Measurements from ENCODE around the gene CACNA1H.
"Not testable (repeated sequence)": the region's sequence is repeated elsewhere in the genome, so short reads cannot be mapped to it uniquely, and the experiment has no call there.

Gene CACNA1H

DNA sequence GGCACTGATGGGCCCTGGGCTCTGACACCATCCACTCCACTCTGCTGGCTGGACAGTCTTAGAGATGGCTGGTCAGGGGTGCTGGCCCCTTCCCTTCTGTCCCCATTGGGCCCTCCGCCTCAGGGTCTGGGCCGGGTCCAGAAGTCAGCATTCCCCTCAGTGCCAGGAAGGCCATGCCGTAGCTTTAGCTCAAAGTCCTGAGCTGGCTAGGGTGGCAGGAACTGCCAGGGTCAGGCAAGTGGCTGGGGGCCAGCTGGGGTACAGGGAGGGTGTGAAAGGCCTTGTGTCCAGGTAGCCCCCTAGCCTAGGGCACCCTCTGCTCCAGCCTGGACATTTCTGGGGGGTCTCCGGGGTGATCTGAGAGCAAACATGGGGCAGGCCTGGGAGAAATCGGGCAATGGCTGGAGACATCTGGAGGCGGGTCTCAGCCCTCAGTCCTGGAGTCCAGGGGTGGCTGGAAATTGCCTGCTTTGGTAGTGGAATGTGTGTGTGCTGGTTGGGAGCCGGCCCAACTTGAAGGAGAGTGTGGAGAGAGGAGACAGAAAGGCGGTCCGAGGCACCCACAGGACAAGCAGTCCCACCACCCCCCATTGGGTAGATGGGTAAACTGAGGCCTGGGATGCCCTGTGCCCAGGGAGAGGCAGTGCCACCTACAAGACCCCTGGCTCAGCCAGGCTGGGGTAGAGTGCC, 39.6 kb downstream of the CACNA1H start:
- DNase-seq (ENCODE audit: low read depth, low spot score) = no peak

DNA sequence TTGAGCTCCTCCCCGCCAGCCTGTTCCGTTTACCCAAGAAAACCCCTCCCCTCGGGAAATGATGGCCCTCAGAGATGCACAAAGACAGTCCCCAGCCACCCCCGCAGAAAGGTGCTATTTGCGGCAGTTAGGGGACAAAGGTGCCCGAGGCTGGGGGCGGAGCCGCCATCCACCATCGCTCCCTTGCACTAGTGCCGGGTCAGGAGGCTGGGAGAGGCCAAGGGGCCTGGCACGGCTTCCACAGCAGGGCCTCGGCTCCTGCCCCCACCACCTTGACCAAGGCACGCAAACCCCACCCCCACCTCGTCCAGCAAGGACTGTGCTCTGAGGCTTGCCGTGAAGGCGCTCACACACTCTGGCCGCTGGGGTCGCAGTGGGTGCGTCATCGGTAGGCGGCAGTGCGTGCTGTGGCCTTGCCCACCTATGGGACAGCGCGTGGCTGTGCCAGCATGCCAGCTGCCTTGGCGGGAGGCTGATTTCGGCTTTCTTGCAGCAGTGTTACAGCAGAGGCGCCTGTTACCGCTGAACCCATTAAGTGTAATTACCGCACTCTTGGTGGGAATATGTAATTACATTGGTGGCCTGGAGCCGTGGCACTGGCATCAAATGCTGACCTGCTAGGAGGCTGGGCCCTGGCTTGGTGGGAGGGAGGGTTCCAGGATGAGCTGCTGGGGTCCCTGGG, 40.4 kb downstream of the CACNA1H start:
- peak; percentile 50 for DNase-seq (ENCODE audit: low read depth, low spot score)

DNA sequence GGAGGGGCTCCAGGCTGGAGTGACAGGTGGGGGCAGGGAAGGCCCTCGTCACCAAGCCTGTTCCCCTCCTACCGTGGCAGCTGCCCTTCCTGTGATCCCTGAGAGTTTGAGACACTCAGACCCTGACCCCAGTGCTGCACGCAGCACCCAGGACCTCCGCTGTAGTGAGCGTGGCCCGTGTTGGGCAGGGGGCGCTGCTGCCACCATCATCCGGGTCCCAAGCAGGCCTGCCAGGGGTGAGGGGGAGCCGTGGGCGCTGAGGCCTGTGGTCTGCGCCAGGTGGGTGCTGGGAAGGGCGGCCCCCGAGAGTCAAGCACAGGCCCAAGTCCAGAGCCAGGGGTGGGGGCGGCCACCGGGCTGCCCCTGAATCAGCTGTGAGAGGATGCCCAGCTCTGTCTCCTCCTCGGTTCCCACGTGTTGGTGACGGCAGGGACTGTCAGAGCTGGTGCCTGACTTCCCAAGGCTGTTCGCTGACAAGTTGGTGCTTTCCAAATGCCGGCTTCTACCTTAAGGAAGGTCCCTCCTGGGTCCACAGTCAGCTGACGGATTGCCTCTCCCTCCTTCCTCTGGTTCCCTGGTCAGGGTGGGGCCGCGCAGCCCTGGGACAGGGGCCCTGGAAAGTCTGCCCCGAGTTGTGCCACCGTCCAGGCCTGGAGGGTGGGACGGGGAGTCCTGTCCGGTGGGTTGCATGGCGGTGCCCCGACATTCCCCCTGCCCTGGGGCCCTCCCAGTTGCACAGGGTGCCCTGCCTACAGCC, 41.1 kb downstream of the CACNA1H start:
- no peak for DNase-seq (ENCODE audit: low read depth, low spot score)

DNA sequence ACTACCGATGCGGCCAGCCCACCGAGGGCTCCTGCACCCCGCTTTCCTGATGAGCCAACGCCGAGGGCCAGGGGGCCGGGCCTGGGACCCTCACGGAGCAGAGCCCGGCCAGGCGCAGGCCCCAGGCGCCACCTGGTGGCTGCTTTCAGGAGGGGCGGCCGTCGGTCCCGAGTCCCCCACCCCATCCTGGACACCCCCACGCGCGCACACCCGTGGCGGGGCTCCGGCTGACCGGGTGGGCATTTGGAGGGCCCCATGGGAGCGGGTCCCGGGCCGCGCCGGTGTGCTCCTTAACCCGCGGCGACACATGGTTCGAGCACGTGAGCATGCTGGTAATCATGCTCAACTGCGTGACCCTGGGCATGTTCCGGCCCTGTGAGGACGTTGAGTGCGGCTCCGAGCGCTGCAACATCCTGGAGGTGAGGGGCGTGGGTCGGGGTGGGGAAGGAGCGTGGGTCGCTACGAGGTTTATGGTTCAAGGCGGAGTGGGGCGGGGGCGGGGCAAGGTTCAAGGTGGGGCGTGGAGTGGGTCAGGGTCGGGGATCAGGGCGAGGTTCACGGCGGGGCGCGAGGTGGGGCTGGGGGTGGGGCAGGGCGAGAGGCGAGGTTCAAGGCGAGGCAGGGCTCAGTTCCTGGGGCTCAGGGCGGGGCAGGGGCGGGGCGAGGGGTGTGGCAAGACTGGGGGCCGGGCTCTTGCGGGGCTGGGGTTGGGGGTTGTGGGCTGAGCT, 41.9 kb downstream of the CACNA1H start:
- peak; percentile 47 for DNase-seq (ENCODE audit: low read depth, low spot score)

DNA sequence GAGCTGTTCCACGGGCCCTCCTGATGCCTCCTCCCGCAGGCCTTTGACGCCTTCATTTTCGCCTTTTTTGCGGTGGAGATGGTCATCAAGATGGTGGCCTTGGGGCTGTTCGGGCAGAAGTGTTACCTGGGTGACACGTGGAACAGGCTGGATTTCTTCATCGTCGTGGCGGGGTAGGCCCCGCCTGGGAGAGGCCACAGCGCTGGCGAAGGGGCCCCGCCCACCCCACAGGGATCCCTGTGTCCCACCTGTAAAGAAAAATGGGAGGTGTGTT, 42.4 kb downstream of the CACNA1H start:
- DNase-seq (ENCODE audit: low read depth, low spot score) = no peak

DNA sequence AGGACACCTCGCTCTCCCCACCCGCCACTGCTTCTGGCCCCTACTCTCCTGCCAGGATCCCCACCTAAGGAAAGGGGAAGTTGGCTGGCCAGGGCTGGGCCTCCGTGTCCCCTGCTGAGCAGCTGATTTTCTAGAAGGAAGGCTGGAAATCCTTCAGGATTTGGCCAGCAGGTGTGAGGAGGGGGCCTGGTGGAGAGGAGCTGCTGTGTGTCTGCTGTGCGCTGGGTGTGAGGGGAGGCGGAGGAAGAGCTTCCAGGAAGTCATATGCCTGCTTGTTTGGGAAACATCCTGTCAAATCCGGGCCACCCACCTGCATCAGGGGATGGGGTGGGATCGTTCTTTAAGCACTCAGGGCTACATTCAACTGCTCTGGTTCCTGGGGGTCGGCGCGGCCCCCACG, 43.6 kb downstream of the CACNA1H start:
- no peak for DNase-seq (ENCODE audit: low read depth, low spot score)

DNA sequence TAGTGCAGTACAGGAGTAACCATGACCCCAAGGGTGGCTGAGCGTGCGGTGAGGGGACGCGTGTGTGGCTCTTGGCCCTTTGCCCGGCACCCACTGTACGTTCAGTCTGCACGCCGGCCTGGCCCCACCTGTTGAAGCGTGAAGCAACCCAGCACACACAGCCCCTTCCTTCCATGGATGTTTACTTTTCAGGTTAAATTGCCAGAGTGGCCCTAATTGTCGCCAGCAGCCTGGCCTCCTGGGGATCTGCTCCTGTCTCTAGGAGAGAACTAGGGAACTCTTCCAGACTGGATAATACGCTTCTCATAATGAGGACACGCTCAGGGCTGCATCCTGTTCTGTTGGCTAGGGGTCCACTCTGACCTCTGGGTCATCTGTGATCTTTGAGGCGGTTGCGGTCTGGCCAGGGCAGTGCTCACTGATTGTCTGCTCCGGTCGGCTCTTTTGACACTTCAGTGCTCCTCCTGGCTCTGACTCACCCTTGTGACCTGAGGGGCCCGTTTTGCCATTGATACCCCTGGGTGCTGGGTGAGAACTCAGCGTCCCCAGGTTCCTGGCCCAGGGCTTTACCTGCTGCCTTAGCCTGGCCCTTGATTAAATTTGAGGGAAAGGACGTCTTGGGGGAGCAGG, 44.4 kb downstream of the CACNA1H start:
- no peak for DNase-seq (ENCODE audit: low read depth, low spot score)

DNA sequence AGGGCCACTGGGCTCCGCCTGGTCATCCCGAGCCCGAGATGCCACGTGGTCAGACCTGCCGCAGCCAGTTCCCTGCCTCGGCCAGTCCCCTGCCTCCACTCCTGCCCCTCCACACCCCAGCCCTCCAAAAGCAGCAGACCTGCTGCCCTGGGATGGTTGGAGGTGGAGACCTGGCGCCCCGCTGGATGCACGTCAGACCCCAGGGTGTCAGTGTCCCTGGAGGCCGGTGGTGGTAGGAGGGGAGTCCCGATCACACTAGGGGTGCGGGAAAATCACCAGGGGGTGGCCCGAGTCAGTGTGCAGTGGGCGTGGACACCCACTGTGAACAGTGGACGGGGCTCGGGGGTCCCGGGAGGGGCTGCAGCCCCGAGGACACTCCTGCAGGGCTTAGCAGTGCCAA, 45.3 kb downstream of the CACNA1H start:
- DNase-seq (ENCODE audit: low read depth, low spot score) = no peak

DNA sequence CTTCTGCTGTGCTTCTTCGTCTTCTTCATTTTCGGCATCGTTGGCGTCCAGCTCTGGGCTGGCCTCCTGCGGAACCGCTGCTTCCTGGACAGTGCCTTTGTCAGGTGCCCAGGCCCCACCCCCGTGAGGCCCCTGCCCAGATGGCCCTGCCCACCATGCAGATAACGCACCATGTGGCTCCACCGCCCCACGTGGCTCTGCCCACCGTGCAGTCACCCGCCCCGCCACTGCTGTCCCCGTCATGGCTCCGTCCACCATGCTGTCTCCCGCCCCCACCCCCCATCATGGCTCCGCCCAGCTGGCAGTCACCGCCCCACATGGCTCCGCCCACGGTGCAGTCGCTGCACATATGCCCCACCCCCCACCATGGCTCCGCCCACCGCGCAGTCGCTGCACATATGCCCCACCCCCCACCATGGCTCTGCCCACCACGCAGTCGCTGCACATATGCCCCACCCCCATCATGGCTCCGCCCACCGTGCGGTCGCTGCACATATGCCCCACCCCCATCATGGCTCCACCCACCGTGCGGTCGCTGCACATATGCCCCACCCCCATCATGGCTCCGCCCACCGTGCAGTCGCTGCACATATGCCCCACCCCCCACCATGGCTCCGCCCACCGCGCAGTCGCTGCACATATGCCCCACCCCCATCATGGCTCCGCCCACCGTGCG, 45.9 kb downstream of the CACNA1H start:
- DNase-seq (ENCODE audit: low read depth, low spot score) = not testable (repeated sequence)

DNA sequence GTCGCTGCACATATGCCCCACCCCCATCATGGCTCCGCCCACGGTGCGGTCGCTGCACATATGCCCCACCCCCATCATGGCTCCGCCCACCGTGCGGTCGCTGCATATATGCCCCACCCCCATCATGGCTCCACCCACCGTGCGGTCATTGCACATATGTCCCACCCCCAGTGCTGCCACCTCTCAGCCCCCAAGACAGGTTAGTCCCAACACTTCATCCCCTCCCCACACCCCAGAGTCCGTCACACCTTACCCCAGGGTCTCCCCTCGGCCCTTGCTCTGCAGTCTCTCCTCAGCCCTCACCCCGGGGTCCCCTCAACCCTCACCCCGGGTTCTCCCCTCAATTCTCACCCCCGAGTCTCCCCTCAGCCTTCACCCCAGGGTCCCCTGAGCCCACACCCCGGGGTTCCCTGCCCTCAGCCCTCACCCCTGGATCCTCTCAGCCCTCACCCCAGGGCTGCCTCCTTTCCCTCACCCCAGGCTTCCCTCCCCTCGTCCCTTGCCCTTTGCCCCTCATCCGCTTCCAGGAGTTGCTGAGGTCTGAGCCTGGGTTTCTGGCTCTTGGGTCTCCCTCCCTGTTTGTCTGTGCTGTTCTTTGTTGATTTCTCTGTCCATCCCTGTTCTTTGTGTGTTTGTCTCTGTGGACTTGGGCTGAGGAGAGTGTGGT, 46.6 kb downstream of the CACNA1H start:
- no peak for DNase-seq (ENCODE audit: low read depth, low spot score)

DNA sequence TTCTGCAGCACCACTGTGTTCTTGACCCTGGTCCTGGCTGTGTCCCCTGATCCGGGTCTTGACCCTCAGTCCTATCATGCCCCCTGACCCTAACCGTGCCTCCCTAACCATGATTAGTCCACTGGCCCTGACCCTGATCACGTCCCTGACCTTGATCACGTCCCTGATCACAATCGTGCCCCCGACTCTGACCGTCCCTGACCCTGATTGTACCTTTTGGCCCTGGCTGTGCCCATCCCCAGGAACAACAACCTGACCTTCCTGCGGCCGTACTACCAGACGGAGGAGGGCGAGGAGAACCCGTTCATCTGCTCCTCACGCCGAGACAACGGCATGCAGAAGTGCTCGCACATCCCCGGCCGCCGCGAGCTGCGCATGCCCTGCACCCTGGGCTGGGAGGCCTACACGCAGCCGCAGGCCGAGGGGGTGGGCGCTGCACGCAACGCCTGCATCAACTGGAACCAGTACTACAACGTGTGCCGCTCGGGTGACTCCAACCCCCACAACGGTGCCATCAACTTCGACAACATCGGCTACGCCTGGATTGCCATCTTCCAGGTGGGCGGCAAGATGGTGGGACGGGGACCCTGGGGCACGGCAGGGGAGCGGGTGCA, 47.2 kb downstream of the CACNA1H start:
- no peak for DNase-seq (ENCODE audit: low read depth, low spot score)

DNA sequence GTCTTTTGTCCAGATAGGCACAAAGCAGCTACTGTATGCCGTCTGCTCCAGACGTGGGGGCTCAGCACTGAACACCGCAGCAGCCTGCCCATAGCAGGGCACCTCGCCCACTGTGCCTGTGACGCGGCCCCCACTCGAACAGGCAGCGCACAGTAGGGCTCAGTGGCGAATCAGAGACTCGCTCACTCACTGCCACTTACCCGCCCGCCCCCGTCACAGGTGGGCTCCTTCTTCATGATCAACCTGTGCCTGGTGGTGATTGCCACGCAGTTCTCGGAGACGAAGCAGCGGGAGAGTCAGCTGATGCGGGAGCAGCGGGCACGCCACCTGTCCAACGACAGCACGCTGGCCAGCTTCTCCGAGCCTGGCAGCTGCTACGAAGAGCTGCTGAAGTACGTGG, 48.5 kb downstream of the CACNA1H start:
- no peak for DNase-seq (ENCODE audit: low read depth, low spot score)

DNA sequence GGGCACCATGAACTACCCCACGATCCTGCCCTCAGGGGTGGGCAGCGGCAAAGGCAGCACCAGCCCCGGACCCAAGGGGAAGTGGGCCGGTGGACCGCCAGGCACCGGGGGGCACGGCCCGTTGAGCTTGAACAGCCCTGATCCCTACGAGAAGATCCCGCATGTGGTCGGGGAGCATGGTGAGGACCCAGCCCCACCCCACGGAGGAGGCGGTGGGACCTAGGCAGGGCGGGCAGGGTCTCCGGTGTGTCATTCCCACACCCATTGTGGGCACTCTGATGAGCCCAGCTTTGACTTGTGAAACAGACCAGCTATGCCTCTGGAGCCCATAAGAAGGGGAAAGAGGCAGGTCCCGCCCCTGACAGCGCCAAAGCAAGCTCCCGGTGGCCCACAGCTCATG, 49.4 kb downstream of the CACNA1H start:
- no peak for DNase-seq (ENCODE audit: low read depth, low spot score)

DNA sequence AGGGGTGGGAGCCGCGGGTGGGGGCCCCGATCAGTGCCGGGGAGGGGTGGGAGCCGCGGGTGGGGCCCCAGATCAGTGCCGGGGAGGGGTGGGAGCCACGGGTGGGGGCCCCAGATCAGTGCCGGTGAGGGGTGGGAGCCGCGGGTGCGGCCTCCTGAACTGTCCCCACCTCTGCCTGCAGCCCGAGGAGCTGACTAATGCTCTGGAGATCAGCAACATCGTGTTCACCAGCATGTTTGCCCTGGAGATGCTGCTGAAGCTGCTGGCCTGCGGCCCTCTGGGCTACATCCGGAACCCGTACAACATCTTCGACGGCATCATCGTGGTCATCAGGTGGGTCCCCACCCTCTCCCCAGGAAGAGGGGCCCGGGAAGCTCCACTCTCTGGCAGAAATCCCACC, 52.0 kb downstream of the CACNA1H start:
- no peak for DNase-seq (ENCODE audit: low read depth, low spot score)

DNA sequence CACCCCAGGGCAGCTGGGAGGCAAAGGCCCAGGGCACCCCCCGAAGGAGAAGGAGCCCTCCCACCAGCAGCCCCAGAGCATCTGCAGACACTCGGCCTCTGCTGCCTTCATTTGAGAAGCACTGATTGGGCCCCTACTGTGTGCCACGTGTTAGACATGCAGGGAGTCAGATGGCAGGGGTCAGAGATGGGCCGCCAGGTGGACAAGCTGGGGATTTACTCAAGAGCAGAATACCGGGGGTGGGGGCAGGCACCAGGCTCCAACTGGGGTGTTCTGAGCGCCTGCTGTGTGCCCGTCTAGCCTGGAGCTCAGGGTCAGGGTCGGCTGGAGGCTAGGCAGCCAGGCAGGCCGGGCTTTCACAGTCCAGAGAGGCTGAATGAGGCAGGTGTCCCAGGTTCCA, 53.4 kb downstream of the CACNA1H start:
- DNase-seq (ENCODE audit: low read depth, low spot score) = no peak

DNA sequence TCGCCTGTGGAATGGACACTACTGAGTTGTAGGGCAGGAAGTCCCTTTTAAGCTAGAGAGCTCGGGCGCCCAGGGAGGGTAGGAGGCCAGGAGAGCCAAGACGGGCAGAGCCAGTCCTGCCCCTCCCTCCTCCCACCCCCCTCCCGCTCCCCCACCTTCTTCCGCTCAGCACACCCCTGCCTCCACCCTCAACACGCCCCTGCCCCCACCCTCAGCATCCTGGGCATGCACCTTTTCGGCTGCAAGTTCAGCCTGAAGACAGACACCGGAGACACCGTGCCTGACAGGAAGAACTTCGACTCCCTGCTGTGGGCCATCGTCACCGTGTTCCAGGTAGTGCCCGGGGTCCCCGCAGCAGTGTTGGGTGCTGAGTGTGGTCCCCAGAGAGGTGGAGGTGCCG, 53.9 kb downstream of the CACNA1H start:
- DNase-seq (ENCODE audit: low read depth, low spot score) = no peak

DNA sequence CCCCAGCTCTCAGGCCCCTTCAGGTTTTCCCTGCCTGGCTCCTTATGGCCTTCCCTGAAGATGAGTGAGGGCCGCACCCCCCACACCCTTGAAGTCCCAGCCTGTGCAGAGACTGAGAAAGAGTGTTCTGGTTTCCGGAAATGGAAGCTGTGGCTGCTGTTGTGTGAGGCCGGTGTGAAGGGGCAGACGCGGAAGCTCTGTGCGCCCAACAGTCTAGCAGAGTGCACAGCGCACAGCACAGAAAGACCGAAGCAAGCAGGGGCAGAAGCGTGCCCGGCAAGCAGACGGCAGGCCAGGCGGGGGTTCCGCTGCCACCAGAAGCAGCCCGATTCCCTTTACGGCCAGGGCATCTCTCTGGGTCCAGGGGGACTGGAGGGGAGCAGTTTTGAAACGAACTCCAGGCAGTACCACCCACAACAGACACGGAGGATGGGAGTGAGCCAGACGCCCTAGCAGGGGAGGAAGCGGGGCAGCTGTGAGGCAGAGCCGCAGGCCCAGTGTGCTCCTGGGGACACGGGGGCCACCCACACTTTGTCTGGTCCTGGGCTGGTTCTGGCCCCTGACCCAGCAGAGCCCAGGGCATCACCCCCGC, 55.4 kb downstream of the CACNA1H start:
- no peak for DNase-seq (ENCODE audit: low read depth, low spot score)

DNA sequence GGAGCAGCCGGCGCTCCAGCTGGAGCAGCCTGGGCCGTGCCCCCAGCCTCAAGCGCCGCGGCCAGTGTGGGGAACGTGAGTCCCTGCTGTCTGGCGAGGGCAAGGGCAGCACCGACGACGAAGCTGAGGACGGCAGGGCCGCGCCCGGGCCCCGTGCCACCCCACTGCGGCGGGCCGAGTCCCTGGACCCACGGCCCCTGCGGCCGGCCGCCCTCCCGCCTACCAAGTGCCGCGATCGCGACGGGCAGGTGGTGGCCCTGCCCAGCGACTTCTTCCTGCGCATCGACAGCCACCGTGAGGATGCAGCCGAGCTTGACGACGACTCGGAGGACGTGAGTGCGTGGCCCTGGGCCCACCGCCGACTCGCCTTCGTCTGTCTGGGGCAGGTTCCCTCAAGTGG, 56.2 kb downstream of the CACNA1H start:
- DNase-seq (ENCODE audit: low read depth, low spot score) = no peak

DNA sequence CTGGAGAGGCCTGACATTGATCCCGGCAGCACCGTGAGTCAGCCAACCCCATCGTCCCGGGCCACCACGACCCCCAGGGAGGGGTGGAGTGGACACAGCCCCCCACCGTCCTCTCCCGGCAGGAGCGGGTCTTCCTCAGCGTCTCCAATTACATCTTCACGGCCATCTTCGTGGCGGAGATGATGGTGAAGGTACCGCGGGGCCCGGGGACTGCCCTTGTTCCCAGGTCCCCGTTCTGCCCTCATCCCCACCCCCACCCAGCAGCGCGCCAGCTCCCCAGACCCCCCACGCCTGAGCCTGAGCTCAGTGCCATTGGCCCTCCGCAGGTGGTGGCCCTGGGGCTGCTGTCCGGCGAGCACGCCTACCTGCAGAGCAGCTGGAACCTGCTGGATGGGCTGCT, 57.6 kb downstream of the CACNA1H start:
- DNase-seq (ENCODE audit: low read depth, low spot score) = no peak
